Stomach (tissue), 4 donors: ENCODE data around the gene COL4A2.

Source experiments
- CTCF ChIP-seq, 7 experiments: fragments of 450-650 bp in 4 of 7; fragments of 200-600 bp in 3 of 7; sonication (generic) in 3 of 7; IDR thresholded peaks; one replicate each; pipeline ENCODE4 v1.5.1; 2016 to 2019; ENCODE audit warnings: antibody characterized with exemption in 7 of 7, control low read depth in 2 of 7, mild to moderate bottlenecking in 1 of 7
- EP300 ChIP-seq: sonication (generic); formaldehyde crosslinking; IDR thresholded peaks from one replicate; pipeline ENCODE4 v1.6.1; 2017; ENCODE audit warnings: antibody characterized with exemption
- POLR2A ChIP-seq, 4 donors: fragments of 450-650 bp; IDR thresholded peaks; one replicate each; pipeline ENCODE4 v1.6.1; 2016; ENCODE audit warnings: antibody characterized with exemption in 4 of 4, control low read depth in 2 of 4, mild to moderate bottlenecking in 1 of 4, moderate library complexity in 1 of 4
- POLR2AphosphoS5 ChIP-seq, 3 donors: sonication (generic); formaldehyde crosslinking; IDR thresholded peaks; one replicate each; pipeline ENCODE4 v1.6.1; 2016; ENCODE audit warnings: antibody characterized with exemption in 3 of 3

- no peak for TF ChIP-seq CTCF (IDR thresholded peaks at IDR 0.05)
- TF ChIP-seq POLR2A (IDR thresholded peaks at IDR 0.05) = no peak
- no peak for TF ChIP-seq POLR2AphosphoS5 (IDR thresholded peaks at IDR 0.05)
- TF ChIP-seq EP300 = no peak
Observed at GRCh38 chr13:110511509-110512181, 204.6 kb downstream of the COL4A2 start.
